Endothelial cell of umbilical vein (primary cell): ENCODE measurements around the gene DOC2B. TPM values are rescaled to one million over a fixed set of nuclear protein-coding genes. Genes with fewer than 3 reads are reported as not detected.

Source experiments
- BruUV-seq: library from RNA; stranded (reverse); fragments of 400-500 nt; replicated peaks from 2 replicates; lab custom pipeline; 2021; lab: Mats Ljungman, UMichigan
- CTCF ChIA-PET: fragments of 300-600, 350-600 bp; sonication (Branson Sonifier 250); formaldehyde crosslinking; loops from one replicate; lab custom pipeline; 2021; ENCODE audit warnings: antibody characterized with exemption, inconsistent platforms; lab: Charles Lee
- POLR2A ChIA-PET: fragments of 300-600, 350-600 bp; sonication (Branson Sonifier 250); formaldehyde crosslinking; loops from one replicate; lab custom pipeline; 2021; ENCODE audit warnings: antibody characterized with exemption, inconsistent platforms; lab: Charles Lee
- DNase-seq: peaks from one replicate; pipeline ENCODE4 v3.0.0-alpha.2; 2011; ENCODE audit warnings: low read depth, low spot score
- FAIRE-seq: peaks from 2 replicates; lab custom pipeline; 2011; peaks lifted over from hg19 to GRCh38; lab: Jason Lieb, UNC
- H2AFZ ChIP-seq: 2 replicates; pipeline ENCODE4 v1.6.0; 2012; ENCODE audit warnings: low read depth, low read length, control low read depth, inconsistent platforms
- H3K27ac ChIP-seq: 2 replicates; pipeline ENCODE4 v1.5.1; 2011; ENCODE audit warnings: low read depth, mild to moderate bottlenecking, control low read depth, low read length, moderate library complexity; ENCODE audit not compliant: insufficient read depth
- H3K27me3 ChIP-seq, 2 experiments: 2 replicates each; pipeline versions ENCODE4 v1.6.0 to v1.6.1; 2011; ENCODE audit warnings: low read length in 2 of 2, mixed read lengths in 1 of 2; ENCODE audit not compliant: control insufficient read depth in 2 of 2, insufficient read depth in 2 of 2
- H3K36me3 ChIP-seq, 2 experiments: 2 replicates in 1 of 2; 3 replicates in 1 of 2; pipeline ENCODE4 v1.5.1; 2011; ENCODE audit warnings: low read length in 2 of 2, mild to moderate bottlenecking in 1 of 2, moderate library complexity in 1 of 2; ENCODE audit not compliant: control insufficient read depth in 2 of 2, insufficient read depth in 2 of 2; ENCODE audit errors: extremely low read depth in 1 of 2
- H3K4me1 ChIP-seq: 3 replicates; pipeline ENCODE4 v1.5.1; 2011; ENCODE audit warnings: mild to moderate bottlenecking, low read length; ENCODE audit not compliant: control insufficient read depth, insufficient read depth; ENCODE audit errors: extremely low read depth
- H3K4me2 ChIP-seq: 2 replicates; pipeline ENCODE4 v1.6.1; 2011; ENCODE audit warnings: low read length, control low read depth, mixed read lengths; ENCODE audit not compliant: insufficient read depth
- H3K4me3 ChIP-seq, 3 experiments: fragments of 200-600 bp in 1 of 3; sonication (generic), shearing (Covaris generic) in 1 of 3; replicated peaks in 1 of 3; 2 replicates each; pipeline ENCODE4 v1.5.1; 2011 to 2016; ENCODE audit warnings: control low read depth in 3 of 3, low read length in 3 of 3, mild to moderate bottlenecking in 2 of 3, inconsistent platforms in 1 of 3, low read depth in 1 of 3, moderate library complexity in 1 of 3; ENCODE audit not compliant: insufficient read depth in 1 of 3
- H3K79me2 ChIP-seq: 2 replicates; pipeline ENCODE4 v1.6.0; 2012; ENCODE audit warnings: low read length, inconsistent platforms; ENCODE audit not compliant: control insufficient read depth, insufficient read depth
- H3K9ac ChIP-seq: replicated peaks from 2 replicates; pipeline ENCODE3; 2011; ENCODE audit warnings: low read length, control low read depth; ENCODE audit not compliant: insufficient read depth; ENCODE audit errors: extremely low read depth
- H3K9me1 ChIP-seq: replicated peaks from 3 replicates; pipeline ENCODE4 v1.6.0; 2011; ENCODE audit warnings: mild to moderate bottlenecking, low read length; ENCODE audit not compliant: control insufficient read depth, insufficient read depth; ENCODE audit errors: extremely low read depth
- H3K9me3 ChIP-seq: replicated peaks from 2 replicates; pipeline ENCODE4 v1.5.1; 2012; ENCODE audit warnings: low read length, inconsistent platforms; ENCODE audit not compliant: control insufficient read depth, insufficient read depth
- H4K20me1 ChIP-seq: replicated peaks from 2 replicates; pipeline ENCODE3; 2011; ENCODE audit warnings: mild to moderate bottlenecking, low read length; ENCODE audit not compliant: control insufficient read depth, insufficient read depth; ENCODE audit errors: extremely low read depth
- GATA2 ChIP-seq: IDR thresholded peaks from 2 replicates; pipeline ENCODE4 v1.7.0; 2011; ENCODE audit warnings: low read depth, mild to moderate bottlenecking, moderate library complexity, mixed read lengths, low read length; ENCODE audit not compliant: insufficient read length, insufficient read depth
- JUN ChIP-seq: IDR thresholded peaks from 2 replicates; pipeline ENCODE4 v1.6.1; 2011; ENCODE audit warnings: borderline replicate concordance, low read depth; ENCODE audit not compliant: insufficient read length, insufficient read depth
- POLR2A ChIP-seq: IDR thresholded peaks from 2 replicates; pipeline ENCODE4 v1.6.1; 2012; ENCODE audit warnings: low read depth, mild to moderate bottlenecking, control low read depth, low read length
- POLR2AphosphoS5 ChIP-seq: IDR thresholded peaks from 2 replicates; pipeline ENCODE4 v1.6.1; 2012; ENCODE audit warnings: low read depth, mild to moderate bottlenecking, control low read depth, low read length, moderate library complexity; ENCODE audit not compliant: insufficient read depth
- dilution Hi-C: fragments of 300-500 bp; cut with MboI; formaldehyde crosslinking; loops from one replicate; pipeline ENCODE4 v1.15.0; 2019; ENCODE audit warnings: low sequenced_read_pairs; ENCODE audit not compliant: extremely low pct_ligation_motif_present
- intact Hi-C: fragments of 100-400 bp; cut with micrococcal nuclease; formaldehyde crosslinking; loops from one replicate; pipeline ENCODE4 v1.10.0; 2022
- polyA plus RNA-seq, 4 experiments: library from polyadenylated mRNA; depleted of rRNA in 3 of 4; stranded (reverse) in 3 of 4; unstranded in 1 of 4; fragments of >200 nt; gene quantifications; 2 replicates each; pipeline versions ENCODE4 v1.2.1 to v1.2.3, GENCODE V29; 2011 to 2012; ENCODE audit warnings: missing spikeins in 1 of 4
- total RNA-seq: library from RNA; stranded (reverse); gene quantifications from 2 replicates; pipeline ENCODE4 v1.2.3, GENCODE V29; 2021
- TF ChIP-seq, protein P1 (sequence below), 2 donors: IDR thresholded peaks; 1 replicate in 1 of 2; 2 replicates in 1 of 2; pipeline ENCODE4 v1.5.1; 2011; ENCODE audit warnings: low read length in 2 of 2, mild to moderate bottlenecking in 2 of 2, moderate library complexity in 2 of 2, control low read depth in 1 of 2, inconsistent platforms in 1 of 2, low read depth in 1 of 2; ENCODE audit not compliant: insufficient read depth in 1 of 2; ENCODE audit errors: extremely low read depth in 1 of 2

Gene DOC2B
- total and polyA plus RNA-seq, 2 donors (not counting 3 experiments of a cell fraction or from before 2014, with no cell fraction given) = 0.10 to 0.22 TPM

DNA sequence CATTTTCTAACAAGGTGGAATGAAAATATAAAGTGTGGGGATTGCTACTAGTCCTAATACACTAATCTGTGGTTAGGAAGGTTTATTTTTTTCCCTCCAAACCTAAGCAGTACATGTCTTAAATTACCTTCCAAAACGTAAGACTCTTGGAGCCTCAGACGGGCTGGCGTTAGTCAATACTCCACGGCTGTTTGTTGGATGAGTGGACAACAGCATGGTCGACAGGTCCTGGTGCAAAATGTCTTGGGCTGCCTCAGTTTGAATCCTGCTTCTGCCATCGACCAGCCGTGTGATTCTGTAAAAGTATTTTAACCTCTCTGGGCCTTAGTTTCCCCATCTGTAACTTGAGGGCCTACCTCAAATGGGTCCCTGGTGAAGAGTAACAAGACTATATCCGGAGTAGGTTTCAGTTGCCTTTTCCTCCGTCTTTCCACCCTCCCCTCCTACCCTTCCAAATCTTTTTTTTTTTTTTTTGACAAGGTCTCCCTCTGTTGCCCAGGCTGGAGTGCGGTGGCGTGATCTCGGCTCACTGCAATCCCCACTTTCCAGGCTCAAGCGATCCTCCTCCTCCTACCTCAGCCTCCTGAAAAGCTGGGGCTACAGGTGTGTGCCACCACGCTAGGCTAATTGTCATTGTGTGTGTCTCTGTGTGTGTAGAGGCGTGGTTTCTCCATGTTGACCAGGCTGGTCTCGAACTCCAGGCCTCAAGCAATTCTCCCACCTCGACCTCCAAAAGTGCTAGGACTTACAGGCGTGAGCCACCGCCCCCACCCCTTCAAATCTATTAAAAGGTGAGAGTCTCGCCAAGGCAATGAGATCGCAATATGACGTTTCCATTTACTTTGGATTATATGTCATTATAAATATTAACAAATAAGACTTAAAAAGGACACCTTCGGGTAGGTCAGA, 38.3 kb downstream of the DOC2B start:
- peak overlapping the region; percentile 68 for H2AFZ ChIP-seq
- no peak overlapping the region for H3K9ac ChIP-seq
- H3K4me3 ChIP-seq = no peak overlapping the region
- H3K27ac ChIP-seq = no peak overlapping the region
- ChIA-PET POLR2A (interaction anchor here (0.7 kb wide), 1 partner anchor 16 kb away, joined by 6 read pairs; no protein-coding TSS in a partner anchor), CTCF (interaction anchor here (3.1 kb wide), 1 partner anchor 243 kb away, joined by 20 read pairs; no protein-coding TSS in a partner anchor)
- H4K20me1 ChIP-seq = no peaks in the 10 kb centered on the region
- no peak for DNase-seq
- intact Hi-C loops = loop anchor here (2.0 to 5.0 kb wide), 4 partner anchors 166 to 854 kb away; partner anchors contain the start of gene TIMM22
- H3K4me1 ChIP-seq = no peaks in the 10 kb centered on the region
- TF ChIP-seq POLR2A (no peak), JUN (no peak), POLR2AphosphoS5 (no peak), GATA2 (no peak)
- TF ChIP-seq, protein P1, sequence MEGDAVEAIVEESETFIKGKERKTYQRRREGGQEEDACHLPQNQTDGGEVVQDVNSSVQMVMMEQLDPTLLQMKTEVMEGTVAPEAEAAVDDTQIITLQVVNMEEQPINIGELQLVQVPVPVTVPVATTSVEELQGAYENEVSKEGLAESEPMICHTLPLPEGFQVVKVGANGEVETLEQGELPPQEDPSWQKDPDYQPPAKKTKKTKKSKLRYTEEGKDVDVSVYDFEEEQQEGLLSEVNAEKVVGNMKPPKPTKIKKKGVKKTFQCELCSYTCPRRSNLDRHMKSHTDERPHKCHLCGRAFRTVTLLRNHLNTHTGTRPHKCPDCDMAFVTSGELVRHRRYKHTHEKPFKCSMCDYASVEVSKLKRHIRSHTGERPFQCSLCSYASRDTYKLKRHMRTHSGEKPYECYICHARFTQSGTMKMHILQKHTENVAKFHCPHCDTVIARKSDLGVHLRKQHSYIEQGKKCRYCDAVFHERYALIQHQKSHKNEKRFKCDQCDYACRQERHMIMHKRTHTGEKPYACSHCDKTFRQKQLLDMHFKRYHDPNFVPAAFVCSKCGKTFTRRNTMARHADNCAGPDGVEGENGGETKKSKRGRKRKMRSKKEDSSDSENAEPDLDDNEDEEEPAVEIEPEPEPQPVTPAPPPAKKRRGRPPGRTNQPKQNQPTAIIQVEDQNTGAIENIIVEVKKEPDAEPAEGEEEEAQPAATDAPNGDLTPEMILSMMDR (IDR thresholded peaks at IDR 0.05; ENCODE audit: extremely low read depth in 1 of 2, insufficient read depth in 1 of 2, low read depth in 1 of 2, low read length in 2 of 2) = no peak
- H3K79me2 ChIP-seq = no peaks in the 10 kb centered on the region
- no peaks in the 10 kb centered on the region for H3K27me3 ChIP-seq
- H3K4me2 ChIP-seq = no peak overlapping the region
- no TSS peak for BruUV-seq
- dilution Hi-C loops = no loop called here
- H3K36me3 ChIP-seq = no peaks in the 10 kb centered on the region
- H3K9me1 ChIP-seq = no peaks in the 10 kb centered on the region
- FAIRE-seq = no peak
- H3K9me3 ChIP-seq = no peaks in the 10 kb centered on the region
